ENCODE results near the gene LIMA1.
"Not testable (repeated sequence)": the region's sequence is repeated elsewhere in the genome, so short reads cannot be mapped to it uniquely, and the experiment has no call there.

LIMA1 gene

GRCh38 chr12:50276912-50277671, 6.2 kb downstream of the LIMA1 start:
- TF ChIP-seq ZFX (IDR thresholded peaks at IDR 0.05) (no peak), CTCF (conservative IDR thresholded peaks at IDR 0.05) (no peak)
- H3K27ac ChIP-seq: no peak overlapping the region

- H3K27ac ChIP-seq: no peak overlapping the region
- TF ChIP-seq CTCF (conservative IDR thresholded peaks at IDR 0.05) (no peak), ZFX (IDR thresholded peaks at IDR 0.05) (no peak)
Measured at GRCh38 chr12:50276068-50276467, 7.3 kb downstream of the LIMA1 start.

GRCh38 chr12:50275556-50275955, 7.8 kb downstream of the LIMA1 start:
- TF ChIP-seq CTCF (conservative IDR thresholded peaks at IDR 0.05) (no peak), ZFX (IDR thresholded peaks at IDR 0.05) (no peak)
- H3K27ac ChIP-seq: no peak overlapping the region

- not testable (repeated sequence) for H3K27ac ChIP-seq
Measured at GRCh38 chr12:50275127-50275526, 8.2 kb downstream of the LIMA1 start.

- TF ChIP-seq ZFX (IDR thresholded peaks at IDR 0.05) (no peak), CTCF (conservative IDR thresholded peaks at IDR 0.05) (no peak)
- no peak overlapping the region for H3K27ac ChIP-seq
Measured at GRCh38 chr12:50271724-50272247, 11.5 kb downstream of the LIMA1 start.

GRCh38 chr12:50268482-50268881, 14.8 kb downstream of the LIMA1 start:
- no peak for TF ChIP-seq CTCF (conservative IDR thresholded peaks at IDR 0.05)
- TF ChIP-seq ZFX (IDR thresholded peaks at IDR 0.05): no peak
- no peak overlapping the region for H3K27ac ChIP-seq

GRCh38 chr12:50265770-50266524, 17.4 kb downstream of the LIMA1 start:
- no peak overlapping the region for H3K27ac ChIP-seq
- TF ChIP-seq ZFX (IDR thresholded peaks at IDR 0.05): no peak
- TF ChIP-seq CTCF (conservative IDR thresholded peaks at IDR 0.05): no peak
